HCT116 (cell line): ENCODE results near the gene METTL24. TPM values are rescaled to one million over a fixed set of nuclear protein-coding genes. Genes with fewer than 3 reads are reported as not detected.

ENCODE experiments used
- ATAC-seq: fragments of 200-7000 bp; cut with Tn5 transposase; 2 replicates; pipeline ENCODE4 v1.9.1; 2020; ENCODE audit warnings: mild to moderate bottlenecking, moderate library complexity
- BruUV-seq: library from RNA; stranded (reverse); fragments of 400-500 nt; replicated peaks from 2 replicates; lab custom pipeline; 2021; lab: Mats Ljungman, UMichigan
- CTCF ChIA-PET: fragments of 300-600 bp; sonication (Branson Sonifier 250); formaldehyde crosslinking; loops from one replicate; lab custom pipeline; 2021; ENCODE audit warnings: antibody characterized with exemption; lab: Charles Lee
- POLR2A ChIA-PET: fragments of 300-600, 350-600 bp; sonication (Branson Sonifier 250); formaldehyde crosslinking; loops from one replicate; lab custom pipeline; 2021; ENCODE audit warnings: antibody characterized with exemption; lab: Charles Lee
- RAD21 ChIA-PET, 2 experiments: fragments of 300-600 bp; sonication (Branson Sonifier 250); formaldehyde crosslinking; loops; one replicate each; lab custom pipeline; 2023; ENCODE audit warnings: low total read pairs in 2 of 2; ENCODE audit not compliant: uncharacterized antibody in 2 of 2, unreplicated experiment in 2 of 2, low non-redundant PET in 1 of 2; lab: Charles Lee
- DNase-seq: peaks from one replicate; pipeline ENCODE4 v3.0.0-alpha.2; 2010; ENCODE audit warnings: low read depth, low spot score
- H2AFZ ChIP-seq: fragments of 200-600 bp; shearing (Covaris generic), sonication (generic); 2 replicates; pipeline ENCODE4 v1.6.1; 2017; ENCODE audit warnings: low read depth, mixed run types, mixed read lengths, antibody characterized with exemption, low read length; ENCODE audit not compliant: poor library complexity, severe bottlenecking
- H3K27ac ChIP-seq: 2 replicates; pipeline ENCODE4 v1.5.1; 2012; ENCODE audit warnings: low read depth, low read length
- H3K27me3 ChIP-seq: fragments of 200-600 bp; sonication (generic); 2 replicates; pipeline ENCODE4 v1.6.1; 2016; ENCODE audit warnings: mixed run types, low read length, mixed read lengths; ENCODE audit not compliant: insufficient read depth
- H3K36me3 ChIP-seq, 2 experiments: fragments of 200-500 bp in 1 of 2; fragments of 200-600 bp in 1 of 2; sonication (Bioruptor generic) in 1 of 2; sonication (generic) in 1 of 2; 2 replicates each; pipeline versions ENCODE4 v1.5.1 to v1.6.1; 2014 to 2016; ENCODE audit warnings: low read length in 2 of 2, inconsistent platforms in 1 of 2, mixed read lengths in 1 of 2, mixed run types in 1 of 2; ENCODE audit not compliant: insufficient read depth in 2 of 2, control insufficient read depth in 1 of 2
- H3K4me1 ChIP-seq, 2 experiments: fragments of 200-600 bp in 1 of 2; sonication (generic) in 1 of 2; 2 replicates each; pipeline versions ENCODE4 v1.5.1 to v1.6.1; 2012 to 2017; ENCODE audit warnings: low read length in 2 of 2, inconsistent platforms in 1 of 2, mild to moderate bottlenecking in 1 of 2, mixed read lengths in 1 of 2, mixed run types in 1 of 2, moderate library complexity in 1 of 2; ENCODE audit not compliant: insufficient read depth in 2 of 2, control insufficient read depth in 1 of 2
- H3K4me2 ChIP-seq: fragments of 200-600 bp; sonication (generic); 2 replicates; pipeline ENCODE4 v1.6.1; 2017; ENCODE audit warnings: mixed run types, low read length, mixed read lengths
- H3K4me3 ChIP-seq, 2 experiments: fragments of 200-600 bp in 1 of 2; sonication (generic) in 1 of 2; replicated peaks in 1 of 2; 2 replicates each; pipeline ENCODE4 v1.5.1; 2011 to 2016; ENCODE audit warnings: low read length in 2 of 2, control low read depth in 1 of 2, low read depth in 1 of 2, mild to moderate bottlenecking in 1 of 2, mixed read lengths in 1 of 2, mixed run types in 1 of 2
- H3K79me2 ChIP-seq: fragments of 200-600 bp; sonication (generic); 2 replicates; pipeline ENCODE4 v1.6.1; 2017; ENCODE audit warnings: mild to moderate bottlenecking, mixed run types, low read length, moderate library complexity, mixed read lengths; ENCODE audit not compliant: insufficient read depth
- H3K9ac ChIP-seq: fragments of 200-600 bp; sonication (generic); 2 replicates; pipeline ENCODE4 v1.6.1; 2016; ENCODE audit warnings: low read length, mixed read lengths
- H3K9me2 ChIP-seq: fragments of 200-600 bp; sonication (generic), shearing (Covaris generic); 2 replicates; pipeline ENCODE4 v1.6.1; 2017; ENCODE audit warnings: mixed run types, mild to moderate bottlenecking, moderate library complexity; ENCODE audit not compliant: insufficient read depth
- H3K9me3 ChIP-seq, 2 experiments: fragments of 200-500 bp in 1 of 2; fragments of 200-600 bp in 1 of 2; sonication (Bioruptor generic) in 1 of 2; sonication (generic) in 1 of 2; 2 replicates each; pipeline ENCODE4 v1.6.1; 2014 to 2017; ENCODE audit warnings: low read length in 2 of 2, mixed read lengths in 2 of 2, inconsistent platforms in 1 of 2, low read depth in 1 of 2, mild to moderate bottlenecking in 1 of 2, mixed run types in 1 of 2, moderate library complexity in 1 of 2; ENCODE audit not compliant: control insufficient read depth in 1 of 2, insufficient read depth in 1 of 2
- H4K20me1 ChIP-seq: fragments of 200-600 bp; sonication (generic), shearing (Covaris generic); 2 replicates; pipeline ENCODE4 v1.6.1; 2017; ENCODE audit warnings: mixed run types, mild to moderate bottlenecking, moderate library complexity; ENCODE audit not compliant: insufficient read depth
- CEBPB ChIP-seq: IDR thresholded peaks from 2 replicates; pipeline ENCODE4 v1.6.1; 2012; ENCODE audit warnings: low read depth
- CTCF ChIP-seq, 3 experiments: fragments of 200-600 bp in 1 of 3; sonication (generic) in 1 of 3; IDR thresholded peaks in 2 of 3; conservative IDR thresholded peaks in 1 of 3; 2 replicates each; pipeline ENCODE4 v1.5.1; 2012 to 2017; ENCODE audit warnings: low read depth in 2 of 3, low read length in 2 of 3, antibody characterized with exemption in 1 of 3, borderline replicate concordance in 1 of 3, control low read depth in 1 of 3, mild to moderate bottlenecking in 1 of 3, mixed read lengths in 1 of 3, mixed run types in 1 of 3, moderate library complexity in 1 of 3; ENCODE audit not compliant: insufficient read depth in 1 of 3
- ELF1 ChIP-seq: IDR thresholded peaks from 2 replicates; pipeline ENCODE4 v1.6.1; 2012; ENCODE audit warnings: low read depth, borderline replicate concordance
- FOSL1 ChIP-seq: IDR thresholded peaks from 2 replicates; pipeline ENCODE4 v1.6.1; 2012; ENCODE audit warnings: low read depth
- JUND ChIP-seq: IDR thresholded peaks from 2 replicates; pipeline ENCODE4 v1.6.1; 2012
- MAX ChIP-seq: IDR thresholded peaks from 2 replicates; pipeline ENCODE4 v1.6.1; 2012
- POLR2AphosphoS5 ChIP-seq: IDR thresholded peaks from 2 replicates; pipeline ENCODE4 v1.6.1; 2011; ENCODE audit warnings: mild to moderate bottlenecking, low read depth, low read length, moderate library complexity
- SIN3A ChIP-seq: IDR thresholded peaks from 2 replicates; pipeline ENCODE4 v1.6.1; 2012; ENCODE audit warnings: low read depth
- SRF ChIP-seq: IDR thresholded peaks from 2 replicates; pipeline ENCODE4 v1.6.1; 2012; ENCODE audit warnings: low read depth
- TCF7L2 ChIP-seq: IDR thresholded peaks from 2 replicates; pipeline ENCODE4 v1.7.0; 2011; ENCODE audit warnings: borderline replicate concordance, inconsistent platforms; ENCODE audit not compliant: insufficient read depth, insufficient read length; ENCODE audit errors: extremely low read depth
- YY1 ChIP-seq: IDR thresholded peaks from 2 replicates; pipeline ENCODE4 v1.6.1; 2011; ENCODE audit warnings: low read length, low read depth, moderate library complexity, mild to moderate bottlenecking; ENCODE audit not compliant: insufficient replicate concordance; ENCODE audit errors: extremely low read depth
- ZNF274 ChIP-seq: fragments of 200-500 bp; sonication (Bioruptor generic); IDR thresholded peaks from 2 replicates; pipeline ENCODE4 v1.6.1; 2014; ENCODE audit warnings: mild to moderate bottlenecking, low read depth, low read length, inconsistent platforms
- intact Hi-C: fragments of 100-400 bp; cut with micrococcal nuclease; formaldehyde crosslinking; loops from 2 replicates; pipeline ENCODE4 v1.10.0; 2022
- total RNA-seq: library from RNA; stranded (reverse); gene quantifications from one replicate; pipeline ENCODE4 v1.2.1, GENCODE V29; 2021; ENCODE audit not compliant: unreplicated experiment
- TF ChIP-seq, protein P1 (sequence below): IDR thresholded peaks from 2 replicates; pipeline ENCODE4 v1.6.1; 2012

Gene METTL24
- total RNA-seq, 1 experiment from 2014 or later = not detected

DNA sequence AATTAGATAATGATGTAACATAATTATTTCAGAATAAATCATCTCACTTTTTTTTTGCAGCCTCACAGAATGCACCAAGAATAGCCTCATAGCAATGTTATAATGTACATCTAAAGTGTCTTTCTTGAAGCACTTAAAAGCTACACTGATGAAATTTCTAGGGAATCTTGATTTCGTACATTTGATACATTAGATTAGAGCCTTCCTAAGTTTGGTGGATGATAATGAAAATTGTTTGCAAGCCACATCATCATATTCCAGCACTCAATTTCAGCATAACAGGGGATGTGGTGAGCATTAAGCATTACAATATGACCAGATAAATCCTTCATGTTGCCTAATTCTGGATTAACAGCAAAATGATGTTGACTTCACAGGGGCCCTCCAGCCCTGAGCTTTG is 9.7 kb upstream of the METTL24 start:
- CTCF ChIA-PET = no interaction called here
- H3K9ac ChIP-seq = no peak overlapping the region
- no peak for TF ChIP-seq TCF7L2
- TF ChIP-seq YY1 = no peak
- TF ChIP-seq ZNF274 = no peak
- TF ChIP-seq SRF = no peak
- no peak for TF ChIP-seq FOSL1
- no peak for TF ChIP-seq JUND
- TF ChIP-seq POLR2AphosphoS5 = no peak
- TF ChIP-seq SIN3A = no peak
- TF ChIP-seq ELF1 = no peak
- TF ChIP-seq CTCF (IDR thresholded peaks at IDR 0.05 in 2 of 3, conservative IDR thresholded peaks at IDR 0.05 in 1 of 3; ENCODE audit: borderline replicate concordance in 1 of 3, insufficient read depth in 1 of 3, low read depth in 2 of 3, low read length in 2 of 3) = no peak
- TF ChIP-seq MAX = no peak
- TF ChIP-seq CEBPB = no peak
- TF ChIP-seq, protein P1, sequence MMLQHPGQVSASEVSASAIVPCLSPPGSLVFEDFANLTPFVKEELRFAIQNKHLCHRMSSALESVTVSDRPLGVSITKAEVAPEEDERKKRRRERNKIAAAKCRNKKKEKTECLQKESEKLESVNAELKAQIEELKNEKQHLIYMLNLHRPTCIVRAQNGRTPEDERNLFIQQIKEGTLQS = no peak
- TF ChIP-seq, all 23 proteins: peak for 0
- no peak overlapping the region for H2AFZ ChIP-seq
- DNase-seq = no peak
- no peaks in the 10 kb centered on the region for H3K36me3 ChIP-seq
- H3K9me2 ChIP-seq = no peaks in the 10 kb centered on the region
- ChIA-PET POLR2A (no interaction called here), RAD21 (no interaction called here)
- intact Hi-C loops = no loop called here
- H4K20me1 ChIP-seq = no peaks in the 10 kb centered on the region
- H3K4me2 ChIP-seq = no peak overlapping the region
- no peaks in the 10 kb centered on the region for H3K4me1 ChIP-seq
- no peak for ATAC-seq
- H3K9me3 ChIP-seq = no peaks in the 10 kb centered on the region
- H3K4me3 ChIP-seq = no peak overlapping the region
- no peaks in the 10 kb centered on the region for H3K79me2 ChIP-seq
- H3K27me3 ChIP-seq = peaks cover 68% of the 10 kb centered on the region
- no TSS peak for BruUV-seq
- no peak overlapping the region for H3K27ac ChIP-seq
